ENCODE measurements around the gene ZNF417. TPM values are rescaled to one million over a fixed set of nuclear protein-coding genes. Genes with fewer than 3 reads are reported as not detected.

Gene ZNF417
- total and polyA plus RNA-seq, 2 donors (not counting 1 experiment from before 2014, with no cell fraction given): 8.9 to 52.6 TPM

DNA sequence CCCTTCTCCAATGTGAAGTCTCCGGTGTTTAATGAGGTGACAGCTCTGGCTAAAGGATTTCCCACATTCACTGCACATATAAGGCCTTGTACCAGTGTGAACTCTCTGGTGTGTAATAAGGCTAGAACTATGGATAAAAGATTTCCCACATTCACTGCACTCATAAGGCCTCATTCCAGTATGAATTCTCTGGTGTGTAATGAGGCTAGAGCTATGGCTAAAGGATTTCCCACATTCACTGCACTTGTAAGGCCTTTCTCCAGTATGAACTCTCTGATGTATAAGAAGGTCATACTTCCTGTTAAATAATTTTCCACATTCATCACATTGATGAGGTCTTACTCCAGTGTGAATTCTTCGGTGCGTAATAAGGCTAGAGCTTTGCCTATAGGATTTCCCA is 25.2 kb upstream of the ZNF417 start:
- intact Hi-C loops (cut with micrococcal nuclease): no loop called here
- Histone ChIP-seq H3K27ac (ENCODE audit: low read length in 2 of 2) (no peak overlapping the region), H4K20me1 (ENCODE audit: control insufficient read depth, insufficient read depth, low read length, poor library complexity, severe bottlenecking) (peaks cover 9% of the 10 kb centered on the region), H3K36me3 (replicated peaks in 1 of 2; ENCODE audit: control extremely low read depth in 1 of 2, control insufficient read depth in 1 of 2, extremely low read depth in 1 of 2, insufficient read depth in 2 of 2, low read length in 1 of 2) (peaks cover 20 to 37% of the 10 kb centered on the region in 2 experiments), H3K4me1 (ENCODE audit: control insufficient read depth in 2 of 2, insufficient read depth in 2 of 2, low read length in 2 of 2) (peaks cover 11 to 15% of the 10 kb centered on the region in 2 donors), H2AFZ (ENCODE audit: insufficient read depth, low read depth, low read length, poor library complexity, severe bottlenecking) (no peak overlapping the region), H3K9me3 (ENCODE audit: control extremely low read depth in 1 of 3, control insufficient read depth in 2 of 3, insufficient read depth in 1 of 3, low read length in 2 of 3) (peaks cover 12 to 58% (median 39%) of the 10 kb centered on the region in 3 donors), H3K79me2 (ENCODE audit: control insufficient read depth, insufficient read depth, low read length) (peaks cover 51% of the 10 kb centered on the region), H3K4me2 (replicated peaks; ENCODE audit: low read depth, low read length, poor library complexity, severe bottlenecking) (no peak overlapping the region), H3K9ac (ENCODE audit: low read length) (no peak overlapping the region), H3K27me3 (replicated peaks in 1 of 4; ENCODE audit: control extremely low read depth in 1 of 4, control insufficient read depth in 3 of 4, insufficient read depth in 4 of 4, low read length in 3 of 4) (no peaks in the 10 kb centered on the region), H3K4me3 (ENCODE audit: control extremely low read depth in 1 of 5, extremely low read depth in 1 of 5, insufficient read depth in 1 of 5, low read depth in 2 of 5, low read length in 4 of 5) (no peak overlapping the region)
- Mint-ChIP-seq H3K27ac (no peak overlapping the region), H3K4me3 (no peak overlapping the region), H3K4me1 (peaks cover 27% of the 10 kb centered on the region), H3K27me3 (no peaks in the 10 kb centered on the region), H3K9me3 (ENCODE audit: insufficient read depth) (peaks cover 35% of the 10 kb centered on the region)
- ChIA-PET POLR2A (no interaction called here), CTCF (interaction anchor here (0.9 kb wide), 1 partner anchor 21 kb away, joined by 4 read pairs; no protein-coding TSS in a partner anchor)
- TF ChIP-seq, protein P1, sequence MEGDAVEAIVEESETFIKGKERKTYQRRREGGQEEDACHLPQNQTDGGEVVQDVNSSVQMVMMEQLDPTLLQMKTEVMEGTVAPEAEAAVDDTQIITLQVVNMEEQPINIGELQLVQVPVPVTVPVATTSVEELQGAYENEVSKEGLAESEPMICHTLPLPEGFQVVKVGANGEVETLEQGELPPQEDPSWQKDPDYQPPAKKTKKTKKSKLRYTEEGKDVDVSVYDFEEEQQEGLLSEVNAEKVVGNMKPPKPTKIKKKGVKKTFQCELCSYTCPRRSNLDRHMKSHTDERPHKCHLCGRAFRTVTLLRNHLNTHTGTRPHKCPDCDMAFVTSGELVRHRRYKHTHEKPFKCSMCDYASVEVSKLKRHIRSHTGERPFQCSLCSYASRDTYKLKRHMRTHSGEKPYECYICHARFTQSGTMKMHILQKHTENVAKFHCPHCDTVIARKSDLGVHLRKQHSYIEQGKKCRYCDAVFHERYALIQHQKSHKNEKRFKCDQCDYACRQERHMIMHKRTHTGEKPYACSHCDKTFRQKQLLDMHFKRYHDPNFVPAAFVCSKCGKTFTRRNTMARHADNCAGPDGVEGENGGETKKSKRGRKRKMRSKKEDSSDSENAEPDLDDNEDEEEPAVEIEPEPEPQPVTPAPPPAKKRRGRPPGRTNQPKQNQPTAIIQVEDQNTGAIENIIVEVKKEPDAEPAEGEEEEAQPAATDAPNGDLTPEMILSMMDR (IDR thresholded peaks at IDR 0.05): no peak
- TF ChIP-seq EZH2 (IDR thresholded peaks at IDR 0.05; ENCODE audit: borderline replicate concordance, insufficient read depth, low read depth, low read length, poor library complexity, severe bottlenecking): no peak
- WGBS (ENCODE audit: insufficient coverage): 100% methylated on average over 1 of the region's 3 CpGs
- ATAC-seq (ENCODE audit: low read depth) (no peak), DNase-seq (no peak)

DNA sequence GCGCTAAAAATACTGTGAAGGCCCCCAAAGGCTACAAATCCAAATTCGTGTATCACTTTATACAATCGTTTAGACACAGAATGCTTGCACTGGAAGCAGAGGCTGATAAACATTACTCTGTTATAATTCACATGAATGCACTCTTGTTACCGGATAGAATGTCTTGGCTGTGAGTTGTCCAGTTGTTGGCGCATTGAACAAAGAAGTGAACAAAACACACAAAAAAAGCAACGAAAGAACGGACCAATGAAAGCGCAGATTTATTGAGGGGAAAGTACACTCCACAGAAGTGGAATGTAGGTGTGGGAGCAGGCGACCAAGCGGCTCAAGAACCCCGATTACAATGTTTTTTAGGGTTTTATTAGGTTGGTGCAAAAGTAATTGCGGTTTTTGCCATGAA is 19.3 kb upstream of the ZNF417 start:
- intact Hi-C loops (cut with micrococcal nuclease): loop anchor here (1.0 kb wide), 3 partner anchors 12 to 46 kb away; partner anchors contain the start of genes ZNF256, ZNF417 and ZNF814
- peaks cover 8 to 14% of the 10 kb centered on the region in 2 donors for H3K4me1 ChIP-seq (ENCODE audit: control insufficient read depth in 2 of 2, insufficient read depth in 2 of 2, low read length in 2 of 2)
- no peaks in the 10 kb centered on the region for H3K27me3 ChIP-seq (replicated peaks in 1 of 4; ENCODE audit: control extremely low read depth in 1 of 4, control insufficient read depth in 3 of 4, insufficient read depth in 4 of 4, low read length in 3 of 4)
- H3K4me1 Mint-ChIP-seq: peaks cover 17% of the 10 kb centered on the region
- peak overlapping the region; percentile 20 for H3K27ac Mint-ChIP-seq
- TF ChIP-seq, protein P1 (IDR thresholded peaks at IDR 0.05): no peak
- no peak for TF ChIP-seq EZH2 (IDR thresholded peaks at IDR 0.05; ENCODE audit: borderline replicate concordance, insufficient read depth, low read depth, low read length, poor library complexity, severe bottlenecking)
- peaks cover 0 to 66% (median 6%) of the 10 kb centered on the region in 3 donors for H3K9me3 ChIP-seq (ENCODE audit: control extremely low read depth in 1 of 3, control insufficient read depth in 2 of 3, insufficient read depth in 1 of 3, low read length in 2 of 3)
- H3K27ac ChIP-seq (ENCODE audit: low read length in 2 of 2): no peak overlapping the region
- H3K27me3 Mint-ChIP-seq: no peaks in the 10 kb centered on the region
- peaks cover 16% of the 10 kb centered on the region for H3K9me3 Mint-ChIP-seq (ENCODE audit: insufficient read depth)
- H2AFZ ChIP-seq (ENCODE audit: insufficient read depth, low read depth, low read length, poor library complexity, severe bottlenecking): no peak overlapping the region
- peak overlapping the region in 1 of 5 experiments; percentile 83 for H3K4me3 ChIP-seq (ENCODE audit: control extremely low read depth in 1 of 5, extremely low read depth in 1 of 5, insufficient read depth in 1 of 5, low read depth in 2 of 5, low read length in 4 of 5)
- H4K20me1 ChIP-seq (ENCODE audit: control insufficient read depth, insufficient read depth, low read length, poor library complexity, severe bottlenecking): no peaks in the 10 kb centered on the region
- no peak for ATAC-seq (ENCODE audit: low read depth)
- H3K36me3 ChIP-seq (replicated peaks in 1 of 2; ENCODE audit: control extremely low read depth in 1 of 2, control insufficient read depth in 1 of 2, extremely low read depth in 1 of 2, insufficient read depth in 2 of 2, low read length in 1 of 2): peaks cover under 1 to 3% of the 10 kb centered on the region in 2 experiments
- WGBS (ENCODE audit: insufficient coverage): 80% methylated on average over 3 of the region's 12 CpGs
- peak overlapping the region; percentile 95 for H3K4me2 ChIP-seq (replicated peaks; ENCODE audit: low read depth, low read length, poor library complexity, severe bottlenecking)
- H3K9ac ChIP-seq (ENCODE audit: low read length): no peak overlapping the region
- ChIA-PET POLR2A (interaction anchor here (0.8 to 1.6 kb wide), 2 partner anchors 10 to 486 kb away, joined by 3 to 4 read pairs; no protein-coding TSS in a partner anchor), CTCF (interaction anchor here (1.2 kb wide), 1 partner anchor 19 kb away, joined by 4 read pairs; the partner anchor contains the start of gene ZNF417)
- H3K4me3 Mint-ChIP-seq: peak overlapping the region; percentile 94
- DNase-seq: no peak
- H3K79me2 ChIP-seq (ENCODE audit: control insufficient read depth, insufficient read depth, low read length): peaks cover 40% of the 10 kb centered on the region
